Measurements from ENCODE around the gene USF3. TPM values are rescaled to one million over a fixed set of nuclear protein-coding genes. Genes with fewer than 3 reads are reported as not detected.

Gene USF3
- total and polyA plus RNA-seq, 2 of the 8 experiments (the other 6 are each of a cell fraction or from before 2014, with no cell fraction given), result 9.6 to 18.5 TPM

DNA sequence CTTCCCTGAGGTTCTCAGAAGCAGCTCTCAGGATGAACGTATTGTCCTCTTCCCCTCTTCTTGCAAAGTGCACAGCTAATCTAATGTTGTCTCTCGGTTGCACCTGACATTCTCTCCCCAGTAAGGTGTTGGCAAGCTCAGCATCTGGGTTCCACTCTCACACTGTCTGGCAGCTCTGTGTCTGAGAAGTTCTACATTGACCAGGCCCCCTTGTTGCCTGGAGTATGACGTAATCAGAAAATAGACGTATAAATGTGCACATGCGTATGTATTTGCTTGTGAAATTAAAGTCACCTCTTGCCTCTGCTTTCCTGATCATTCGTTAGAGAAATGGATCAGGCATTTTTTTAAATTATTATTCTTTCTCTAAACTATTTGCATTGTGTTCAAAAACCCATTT, 67.7 kb downstream of the USF3 start:
- H2BK12ac ChIP-seq (ENCODE audit: low read depth, low read length), result no peak overlapping the region
- H3K23ac ChIP-seq (ENCODE audit: insufficient read length), result no peak overlapping the region
- H3K27ac ChIP-seq (ENCODE audit: low read depth, low read length), result no peak overlapping the region
- H2BK20ac ChIP-seq (ENCODE audit: low read length), result no peak overlapping the region
- FAIRE-seq (no peak), DNase-seq (ENCODE audit: low read depth in 1 of 2, low spot score in 2 of 2) (no peak)
- H3K4me2 ChIP-seq (ENCODE audit: insufficient read depth in 1 of 2, low read depth in 2 of 2, low read length in 2 of 2), result no peak overlapping the region
- H3K36me3 ChIP-seq (ENCODE audit: control insufficient read depth in 2 of 4, insufficient read depth in 4 of 4, low read length in 3 of 4), result no peaks in the 10 kb centered on the region
- H4K8ac ChIP-seq (ENCODE audit: extremely low read depth, insufficient read depth, low read length), result no peak overlapping the region
- H3K56ac ChIP-seq (replicated peaks; ENCODE audit: insufficient read length, low read depth, low read length), result no peak overlapping the region
- 81% methylated on average over 6 of the region's 6 CpGs; no CpG with 5 or more reads in 1 of the 2 experiments for WGBS, 2 experiments (ENCODE audit: extremely low coverage in 1 of 2, insufficient coverage in 1 of 2, insufficient read length in 1 of 2, insufficient replicate concordance in 2 of 2, low coverage in 1 of 2, low lambda C conversion rate in 2 of 2, missing lambda C conversion rate in 1 of 2)
- ChIA-PET CTCF (ENCODE audit: partially characterized antibody) (interaction anchor here (0.8 to 5.0 kb wide), 17 partner anchors 11 to 594 kb away, joined by 3 to 43 read pairs (median 5); no protein-coding TSS in a partner anchor), POLR2A (ENCODE audit: partially characterized antibody) (no interaction called here)
- no peak overlapping the region for H2AFZ ChIP-seq (ENCODE audit: low read length)
- no peaks in the 10 kb centered on the region for H4K20me1 ChIP-seq (replicated peaks in 1 of 2; ENCODE audit: control insufficient read depth in 1 of 2, insufficient read depth in 2 of 2, low read length in 2 of 2)
- no peak overlapping the region for H3K4me3 ChIP-seq (ENCODE audit: extremely low read depth in 1 of 4, insufficient read depth in 2 of 4, low read depth in 3 of 4, low read length in 4 of 4)
- no peak overlapping the region for H2BK120ac ChIP-seq (replicated peaks; ENCODE audit: low read depth, low read length)
- H4K91ac ChIP-seq (replicated peaks; ENCODE audit: insufficient read length, low read length), result no peak overlapping the region
- no peak overlapping the region for H4K5ac ChIP-seq (ENCODE audit: insufficient read length, low read depth, low read length)
- no peaks in the 10 kb centered on the region for H3K9me3 ChIP-seq (ENCODE audit: insufficient read depth in 2 of 2, low read depth in 1 of 2, low read length in 1 of 2)
- no peaks in the 10 kb centered on the region for H3K79me2 ChIP-seq (ENCODE audit: control insufficient read depth in 1 of 2, insufficient read depth in 2 of 2, low read length in 2 of 2)
- no peak overlapping the region for H2BK5ac ChIP-seq (ENCODE audit: low read depth, low read length)
- H3K27me3 ChIP-seq (replicated peaks in 1 of 4; ENCODE audit: control insufficient read depth in 3 of 4, extremely low read depth in 1 of 4, insufficient read depth in 3 of 4, low read length in 3 of 4), result no peaks in the 10 kb centered on the region
- H3K9ac ChIP-seq (replicated peaks in 1 of 4; ENCODE audit: extremely low read depth in 1 of 4, low read depth in 3 of 4, low read length in 3 of 4), result no peak overlapping the region
- no peak overlapping the region for H3K18ac ChIP-seq (ENCODE audit: extremely low read depth, low read length)
- H2AK5ac ChIP-seq (ENCODE audit: low read depth, low read length), result no peak overlapping the region
- no peaks in the 10 kb centered on the region for H3K4me1 ChIP-seq (replicated peaks in 1 of 4; ENCODE audit: control insufficient read depth in 3 of 4, insufficient read depth in 4 of 4, low read length in 3 of 4)
- no peaks in the 10 kb centered on the region for H3K79me1 ChIP-seq (ENCODE audit: low read depth, low read length)
- no peak overlapping the region for H2BK15ac ChIP-seq (ENCODE audit: low read length)
- no peak overlapping the region for H3K14ac ChIP-seq (ENCODE audit: insufficient read length)
- H3K4ac ChIP-seq (replicated peaks; ENCODE audit: insufficient read length, low read depth, low read length), result no peak overlapping the region
- H3K23me2 ChIP-seq (ENCODE audit: low read depth, low read length), result no peaks in the 10 kb centered on the region
- TF ChIP-seq POU5F1 (IDR thresholded peaks at IDR 0.05; ENCODE audit: low read depth, low read length) (no peak), HDAC6 (IDR thresholded peaks at IDR 0.05; ENCODE audit: low read depth, low read length) (no peak), RFX5 (IDR thresholded peaks at IDR 0.05; ENCODE audit: borderline replicate concordance, low read depth, low read length) (no peak), CHD2 (IDR thresholded peaks at IDR 0.05; ENCODE audit: low read length) (no peak), EZH2 (IDR thresholded peaks at IDR 0.05; ENCODE audit: low read depth, low read length, severe bottlenecking) (no peak), GTF2F1 (IDR thresholded peaks at IDR 0.05; ENCODE audit: borderline replicate concordance, low read depth, low read length) (no peak), TBP (IDR thresholded peaks at IDR 0.05; ENCODE audit: low read depth, low read length) (no peak), JUND (IDR thresholded peaks at IDR 0.05; ENCODE audit: low read length) (no peak), SP1 (IDR thresholded peaks at IDR 0.05; ENCODE audit: low read depth, low read length) (no peak), SAP30 (IDR thresholded peaks at IDR 0.05; ENCODE audit: insufficient read depth, insufficient replicate concordance, low read length) (no peak)
- TF ChIP-seq, protein P1, sequence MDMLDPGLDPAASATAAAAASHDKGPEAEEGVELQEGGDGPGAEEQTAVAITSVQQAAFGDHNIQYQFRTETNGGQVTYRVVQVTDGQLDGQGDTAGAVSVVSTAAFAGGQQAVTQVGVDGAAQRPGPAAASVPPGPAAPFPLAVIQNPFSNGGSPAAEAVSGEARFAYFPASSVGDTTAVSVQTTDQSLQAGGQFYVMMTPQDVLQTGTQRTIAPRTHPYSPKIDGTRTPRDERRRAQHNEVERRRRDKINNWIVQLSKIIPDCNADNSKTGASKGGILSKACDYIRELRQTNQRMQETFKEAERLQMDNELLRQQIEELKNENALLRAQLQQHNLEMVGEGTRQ (IDR thresholded peaks at IDR 0.05; ENCODE audit: low read length), result no peak

Data from H1 (cell line).